Transverse colon (tissue), 4 donors: ENCODE data around the gene LSAMP. TPM values are rescaled to one million over a fixed set of nuclear protein-coding genes. Genes with fewer than 3 reads are reported as not detected.
"Not testable (repeated sequence)": the region's sequence is repeated elsewhere in the genome, so short reads cannot be mapped to it uniquely, and the experiment has no call there.

Experiments used
- DNase-seq: peaks from one replicate; pipeline ENCODE4 v3.0.0-alpha.2; 2019
- H3K27ac ChIP-seq, 4 donors: fragments of 200-600 bp; sonication (generic); 2 replicates each; pipeline ENCODE4 v1.5.1; 2016 to 2018; ENCODE audit warnings: inconsistent platforms in 4 of 4
- H3K27me3 ChIP-seq: fragments of 200-600 bp; sonication (generic); 2 replicates; pipeline ENCODE4 v1.5.1; 2017; ENCODE audit warnings: inconsistent platforms
- H3K36me3 ChIP-seq, 4 donors: fragments of 200-600 bp; sonication (generic); 2 replicates each; pipeline ENCODE4 v1.5.1; 2017 to 2019; ENCODE audit warnings: inconsistent platforms in 4 of 4
- H3K4me1 ChIP-seq, 4 donors: fragments of 200-600 bp; sonication (generic); 2 replicates each; pipeline ENCODE4 v1.5.1; 2017 to 2020; ENCODE audit warnings: inconsistent platforms in 4 of 4
- H3K4me3 ChIP-seq, 4 donors: fragments of 200-600 bp; sonication (generic); 1 replicate in 1 of 4; 2 replicates in 3 of 4; pipeline versions ENCODE4 v1.5.1 to v1.6.1; 2017 to 2019; ENCODE audit warnings: inconsistent platforms in 4 of 4
- H3K9me3 ChIP-seq, 2 donors: fragments of 200-600 bp; sonication (generic); 2 replicates each; pipeline ENCODE4 v1.5.1; 2017 to 2019; ENCODE audit warnings: inconsistent platforms in 2 of 2
- CTCF ChIP-seq, 5 experiments: fragments of 200-600 bp in 3 of 5; fragments of 450-650 bp in 2 of 5; sonication (generic) in 3 of 5; IDR thresholded peaks; 1 replicate in 2 of 5; 2 replicates in 3 of 5; pipeline ENCODE4 v1.5.1; 2016 to 2017; ENCODE audit warnings: antibody characterized with exemption in 5 of 5, inconsistent platforms in 3 of 5, mild to moderate bottlenecking in 2 of 5, moderate library complexity in 1 of 5
- EP300 ChIP-seq: sonication (generic); formaldehyde crosslinking; IDR thresholded peaks from one replicate; pipeline ENCODE4 v1.6.1; 2017; ENCODE audit warnings: antibody characterized with exemption, low read depth
- POLR2A ChIP-seq: fragments of 450-650 bp; IDR thresholded peaks from one replicate; pipeline ENCODE4 v1.6.1; 2016; ENCODE audit warnings: antibody characterized with exemption, mild to moderate bottlenecking, moderate library complexity
- POLR2AphosphoS5 ChIP-seq, 3 donors: sonication (generic); formaldehyde crosslinking; IDR thresholded peaks; one replicate each; pipeline ENCODE4 v1.6.1; 2016; ENCODE audit warnings: antibody characterized with exemption in 3 of 3
- WGBS, 2 donors: methylation state at CpG; one replicate each; pipeline ENCODE4 v1.1.5; 2018; ENCODE audit warnings: low coverage in 1 of 2; 5-methylcytosine and 5-hydroxymethylcytosine counted together
- in situ Hi-C, 4 donors: fragments of 200-750 bp; cut with MboI; loops; one replicate each; pipeline versions ENCODE4 v1.15.0 to v1.15.1; 2017; ENCODE audit warnings: low sequenced_read_pairs in 3 of 4, low pct_ligation_motif_present in 1 of 4, low pct_unique_long_range_greater_than_20kb in 1 of 4
- intact Hi-C: fragments of 100-400 bp; cut with DNase I; formaldehyde crosslinking; loops from one replicate; pipeline ENCODE4 v1.15.1; 2023; ENCODE audit warnings: low total_unique reads
- total RNA-seq, 4 donors: library from RNA; depleted of rRNA; stranded (reverse); fragments of >200 nt; gene quantifications; one replicate each; pipeline ENCODE4 v1.1.0, GENCODE V29; 2016

The LSAMP gene
- total RNA-seq, 4 donors from 2014 or later, result 3.4 to 8.2 (median 5.4) TPM

- TF ChIP-seq EP300, result no peak
- no peak for TF ChIP-seq POLR2AphosphoS5 (IDR thresholded peaks at IDR 0.05)
- no peak for TF ChIP-seq CTCF (IDR thresholded peaks at IDR 0.05)
- TF ChIP-seq POLR2A, result no peak
- Histone ChIP-seq H3K4me1 (no peaks in the 10 kb centered on the region), H3K4me3 (no peak overlapping the region), H3K36me3 (no peaks in the 10 kb centered on the region), H3K27ac (no peak overlapping the region), H3K27me3 (no peaks in the 10 kb centered on the region), H3K9me3 (no peaks in the 10 kb centered on the region)
- in situ Hi-C loops (no loop called here), intact Hi-C loops (no loop called here)
- DNase-seq, result no peak
- WGBS, 2 donors, result 70 to 72% methylated on average over 5 of the region's 5 CpGs
Observed at GRCh38 chr3:116230431-116231020, 214.8 kb downstream of the LSAMP start.

- Histone ChIP-seq H3K9me3 (no peaks in the 10 kb centered on the region), H3K4me1 (no peaks in the 10 kb centered on the region), H3K27ac (no peak overlapping the region), H3K36me3 (no peaks in the 10 kb centered on the region), H3K4me3 (no peak overlapping the region), H3K27me3 (no peaks in the 10 kb centered on the region)
- no peak for DNase-seq
- intact Hi-C loops, result no loop called here
- 76 to 83% methylated on average over 1 of the region's 1 CpG for WGBS, 2 donors
- in situ Hi-C loops, result no loop called here
- TF ChIP-seq POLR2A (no peak), CTCF (IDR thresholded peaks at IDR 0.05) (no peak), POLR2AphosphoS5 (IDR thresholded peaks at IDR 0.05) (no peak), EP300 (no peak)
Observed at GRCh38 chr3:116226266-116226665, 219.0 kb downstream of the LSAMP start.

- in situ Hi-C loops (no loop called here), intact Hi-C loops (no loop called here)
- WGBS, 2 donors, result 49 to 66% methylated on average over 4 of the region's 4 CpGs
- H3K27ac ChIP-seq, result no peak overlapping the region
- H3K27me3 ChIP-seq, result no peaks in the 10 kb centered on the region
- no peaks in the 10 kb centered on the region for H3K36me3 ChIP-seq
- TF ChIP-seq POLR2A (no peak), POLR2AphosphoS5 (IDR thresholded peaks at IDR 0.05) (no peak), EP300 (no peak), CTCF (IDR thresholded peaks at IDR 0.05) (no peak)
- no peaks in the 10 kb centered on the region for H3K9me3 ChIP-seq
- no peak overlapping the region for H3K4me3 ChIP-seq
- no peaks in the 10 kb centered on the region for H3K4me1 ChIP-seq
- no peak for DNase-seq
Observed at GRCh38 chr3:116216761-116217160, 228.5 kb downstream of the LSAMP start.

- H3K9me3 ChIP-seq, result no peaks in the 10 kb centered on the region
- 75 to 100% methylated on average over 1 to 2 of the region's 2 CpGs for WGBS, 2 donors
- no peaks in the 10 kb centered on the region for H3K4me1 ChIP-seq
- intact Hi-C loops, result no loop called here
- no peak for DNase-seq
- H3K27me3 ChIP-seq, result no peaks in the 10 kb centered on the region
- no peak overlapping the region for H3K4me3 ChIP-seq
- H3K36me3 ChIP-seq, result no peaks in the 10 kb centered on the region
- H3K27ac ChIP-seq, result no peak overlapping the region
- TF ChIP-seq EP300, result no peak
- no peak for TF ChIP-seq POLR2A
- no peak for TF ChIP-seq CTCF (IDR thresholded peaks at IDR 0.05)
- TF ChIP-seq POLR2AphosphoS5 (IDR thresholded peaks at IDR 0.05), result no peak
- in situ Hi-C loops, result no loop called here
Observed at GRCh38 chr3:116211901-116212300, 233.4 kb downstream of the LSAMP start.

GRCh38 chr3:116208830-116209229, 236.5 kb downstream of the LSAMP start:
- H3K4me1 ChIP-seq, H3K9me3 ChIP-seq, DNase-seq, H3K36me3 ChIP-seq, H3K4me3 ChIP-seq, intact Hi-C loops, H3K27me3 ChIP-seq, in situ Hi-C loops, H3K27ac ChIP-seq: not testable (repeated sequence)
- 81% methylated on average over 15 of the region's 15 CpGs; no CpG with 5 or more reads in 1 of the 2 donors for WGBS, 2 donors
